Testis (tissue), 3 donors: ENCODE results near the gene USP43. TPM values are rescaled to one million over a fixed set of nuclear protein-coding genes. Genes with fewer than 3 reads are reported as not detected.

ENCODE experiments used
- DNase-seq: peaks from one replicate; pipeline ENCODE4 v3.0.0-alpha.2; 2019
- H3K27ac ChIP-seq, 2 donors: fragments of 200-600 bp; sonication (generic); one replicate each; pipeline ENCODE4 v1.5.1; 2019
- H3K27me3 ChIP-seq: fragments of 200-600 bp; sonication (generic); one replicate; pipeline ENCODE4 v1.5.1; 2019
- H3K36me3 ChIP-seq: fragments of 200-600 bp; sonication (generic); one replicate; pipeline ENCODE4 v1.5.1; 2017; ENCODE audit warnings: low read depth; ENCODE audit errors: missing control alignments
- H3K4me1 ChIP-seq: fragments of 200-600 bp; sonication (generic); one replicate; pipeline ENCODE4 v1.5.1; 2019
- H3K4me3 ChIP-seq, 2 donors: fragments of 200-600 bp; sonication (generic); one replicate each; pipeline ENCODE4 v1.5.1; 2017 to 2019
- H3K9me3 ChIP-seq: fragments of 200-600 bp; sonication (generic); one replicate; pipeline ENCODE4 v1.5.1; 2017
- POLR2A ChIP-seq: fragments of 450-650 bp; IDR thresholded peaks from one replicate; pipeline ENCODE4 v1.6.1; 2017; ENCODE audit warnings: antibody characterized with exemption, mild to moderate bottlenecking, moderate library complexity
- whole genome bisulfite sequencing, 2 donors: methylation state at CpG; one replicate each; pipeline ENCODE4 v1.1.5; 2018; 5-methylcytosine and 5-hydroxymethylcytosine counted together
- intact Hi-C: fragments of 100-400 bp; cut with DNase I; formaldehyde crosslinking; loops from one replicate; pipeline ENCODE4 v1.15.1; 2023; ENCODE audit warnings: low total_unique reads
- polyA plus RNA-seq: library from polyadenylated mRNA; stranded (reverse); fragments of 350-450 nt; fragmentation: Illumina TruSeq; extraction: RNeasy Lipid Tissue Mini Kit (QIAGEN cat#74804); gene quantifications from one replicate; pipeline ENCODE4 v1.2.3, GENCODE V29; 2014; ENCODE audit warnings: low read depth, low replicate concordance; ENCODE audit not compliant: insufficient read depth
- total RNA-seq, 2 donors: library from RNA; depleted of rRNA; stranded (reverse); fragments of >200 nt; gene quantifications; one replicate each; pipeline ENCODE4 v1.2.3, GENCODE V29; 2016
- TF ChIP-seq, protein P1 (sequence below), 3 experiments: fragments of 450-650 bp in 2 of 3; fragments of 200-600 bp in 1 of 3; sonication (generic) in 1 of 3; IDR thresholded peaks; one replicate each; pipeline ENCODE4 v1.5.1; 2016 to 2019; ENCODE audit warnings: antibody characterized with exemption in 3 of 3, mild to moderate bottlenecking in 2 of 3, moderate library complexity in 1 of 3

Gene USP43
- total and polyA plus RNA-seq, 3 donors from 2014 or later, result 4.6 to 7.2 (median 6.4) TPM

DNA sequence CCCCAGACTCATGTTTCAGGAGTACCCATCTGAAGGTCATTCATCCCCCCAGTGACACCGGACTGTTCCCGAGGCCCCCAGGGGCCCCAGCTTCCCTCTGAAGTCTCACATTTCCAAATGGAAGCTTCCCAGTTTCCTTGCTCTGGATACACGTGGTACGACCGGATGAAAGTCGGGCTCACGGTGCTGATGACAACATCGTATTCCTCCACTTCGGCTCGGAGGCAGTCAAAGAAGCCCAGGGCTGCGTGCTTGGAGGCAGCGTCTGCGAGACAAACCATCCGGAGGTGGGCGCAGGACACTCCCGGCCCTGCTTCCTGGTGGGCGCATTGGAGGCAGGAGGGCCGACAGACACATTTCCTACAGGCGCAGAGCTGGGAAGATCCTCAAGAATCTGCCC is 127.3 kb downstream of the USP43 start:
- Histone ChIP-seq H3K27me3 (no peaks in the 10 kb centered on the region), H3K4me3 (no peak overlapping the region), H3K9me3 (no peaks in the 10 kb centered on the region), H3K4me1 (no peaks in the 10 kb centered on the region), H3K36me3 (no peaks in the 10 kb centered on the region), H3K27ac (no peak overlapping the region)
- TF ChIP-seq, protein P1, sequence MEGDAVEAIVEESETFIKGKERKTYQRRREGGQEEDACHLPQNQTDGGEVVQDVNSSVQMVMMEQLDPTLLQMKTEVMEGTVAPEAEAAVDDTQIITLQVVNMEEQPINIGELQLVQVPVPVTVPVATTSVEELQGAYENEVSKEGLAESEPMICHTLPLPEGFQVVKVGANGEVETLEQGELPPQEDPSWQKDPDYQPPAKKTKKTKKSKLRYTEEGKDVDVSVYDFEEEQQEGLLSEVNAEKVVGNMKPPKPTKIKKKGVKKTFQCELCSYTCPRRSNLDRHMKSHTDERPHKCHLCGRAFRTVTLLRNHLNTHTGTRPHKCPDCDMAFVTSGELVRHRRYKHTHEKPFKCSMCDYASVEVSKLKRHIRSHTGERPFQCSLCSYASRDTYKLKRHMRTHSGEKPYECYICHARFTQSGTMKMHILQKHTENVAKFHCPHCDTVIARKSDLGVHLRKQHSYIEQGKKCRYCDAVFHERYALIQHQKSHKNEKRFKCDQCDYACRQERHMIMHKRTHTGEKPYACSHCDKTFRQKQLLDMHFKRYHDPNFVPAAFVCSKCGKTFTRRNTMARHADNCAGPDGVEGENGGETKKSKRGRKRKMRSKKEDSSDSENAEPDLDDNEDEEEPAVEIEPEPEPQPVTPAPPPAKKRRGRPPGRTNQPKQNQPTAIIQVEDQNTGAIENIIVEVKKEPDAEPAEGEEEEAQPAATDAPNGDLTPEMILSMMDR (IDR thresholded peaks at IDR 0.05), result no peak
- no peak for TF ChIP-seq POLR2A
- WGBS, 2 donors, result 56 to 66% methylated on average over 16 to 19 of the region's 19 CpGs
- intact Hi-C loops, result no loop called here
- no peak for DNase-seq

DNA sequence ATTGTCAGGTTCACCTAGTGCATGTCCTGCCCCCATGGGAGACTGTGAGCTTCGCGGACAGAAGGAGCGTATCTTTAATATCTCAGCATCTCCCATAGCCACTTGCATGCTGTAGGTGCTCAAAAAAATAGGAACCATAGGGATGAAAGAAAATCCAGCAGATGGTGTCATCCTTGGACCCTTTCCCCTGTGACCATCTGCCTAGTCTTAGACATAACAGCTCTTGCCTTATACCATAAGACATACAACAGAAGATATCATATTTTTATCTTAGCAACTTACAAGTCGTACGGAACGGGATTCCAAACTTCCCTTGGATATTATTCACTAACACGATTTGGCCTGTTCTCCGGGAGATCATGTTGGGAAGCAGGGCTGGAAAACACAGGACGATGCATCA is 131.6 kb downstream of the USP43 start:
- H3K27ac ChIP-seq, result no peak overlapping the region
- DNase-seq, result no peak
- 86 to 87% methylated on average over 9 of the region's 9 CpGs for WGBS, 2 donors
- no peaks in the 10 kb centered on the region for H3K27me3 ChIP-seq
- intact Hi-C loops, result no loop called here
- H3K9me3 ChIP-seq, result no peaks in the 10 kb centered on the region
- no peaks in the 10 kb centered on the region for H3K36me3 ChIP-seq
- TF ChIP-seq, protein P1 (IDR thresholded peaks at IDR 0.05), result no peak
- no peak for TF ChIP-seq POLR2A
- no peak overlapping the region for H3K4me3 ChIP-seq
- no peaks in the 10 kb centered on the region for H3K4me1 ChIP-seq

Other genes starting within 250 kb of the USP43 start
- gene STX8, start 69.7 kb upstream of the USP43 start, total RNA-seq, result 100 to 1,000 TPM; 103 to 125 TPM
- gene STX8, start 69.7 kb upstream of the USP43 start, polyA plus RNA-seq, result 160 TPM
- gene CFAP52, start 68.9 kb upstream of the USP43 start, total RNA-seq, result 10 to 100 TPM in 1 of 2 donors, 1 to 10 TPM in 1; 8.9 to 19.5 TPM
- 47.7 TPM for gene CFAP52, start 68.9 kb upstream of the USP43 start, polyA plus RNA-seq
- under 1 TPM in 1 of 2 donors, not detected in 1; 0.79 TPM for gene DHRS7C, start 146.1 kb downstream of the USP43 start, total RNA-seq
- gene DHRS7C, start 146.1 kb downstream of the USP43 start, polyA plus RNA-seq, result 0.46 TPM
- gene GSG1L2, start 176.6 kb downstream of the USP43 start, total RNA-seq, result under 1 TPM in 1 of 2 donors, not detected in 1; 0.50 TPM
- gene GSG1L2, start 176.6 kb downstream of the USP43 start, polyA plus RNA-seq, result 0.79 TPM
- 1 to 10 TPM in 1 of 2 donors, under 1 TPM in 1; 0.81 to 1.3 TPM for gene GLP2R, start 180.4 kb downstream of the USP43 start, total RNA-seq
- 0.70 TPM for gene GLP2R, start 180.4 kb downstream of the USP43 start, polyA plus RNA-seq